SK-N-SH (cell line): ENCODE results near the gene TSPAN10.

Source experiments
- CTCF ChIP-seq: fragments of 200-600 bp; sonication (generic); IDR thresholded peaks from 2 replicates; pipeline ENCODE4 v1.6.1; 2017; ENCODE audit warnings: antibody characterized with exemption, mild to moderate bottlenecking, moderate library complexity
- ELF1 ChIP-seq: IDR thresholded peaks from 2 replicates; pipeline ENCODE4 v1.4.0; 2012
- GATA2 ChIP-seq: sonication (generic); formaldehyde crosslinking; IDR thresholded peaks from 2 replicates; pipeline ENCODE4 v1.5.0; 2020; ENCODE audit warnings: mild to moderate bottlenecking, missing genetic modification reagents
- MXI1 ChIP-seq: IDR thresholded peaks from 2 replicates; pipeline ENCODE4 v1.6.1; 2012; ENCODE audit warnings: mild to moderate bottlenecking, low read depth, low read length, improper control_type of control experiment
- POLR2AphosphoS5 ChIP-seq: IDR thresholded peaks from 2 replicates; pipeline ENCODE4 v1.6.1; 2012; ENCODE audit warnings: low read depth, low read length
- RCOR1 ChIP-seq: fragments of 150-350 bp; IDR thresholded peaks from 2 replicates; pipeline ENCODE4 v1.6.1; 2017; ENCODE audit warnings: antibody characterized with exemption, low read length
- REST ChIP-seq: IDR thresholded peaks from 2 replicates; pipeline ENCODE4 v1.6.1; 2012; ENCODE audit warnings: mild to moderate bottlenecking, low read depth, low read length, moderate library complexity
- RFX5 ChIP-seq: IDR thresholded peaks from 2 replicates; pipeline ENCODE4 v1.6.1; 2012; ENCODE audit warnings: mild to moderate bottlenecking, improper control_type of control experiment, low read length
- SIN3A ChIP-seq: IDR thresholded peaks from 2 replicates; pipeline ENCODE4 v1.6.1; 2012; ENCODE audit warnings: low read depth, mild to moderate bottlenecking, low read length, moderate library complexity, borderline replicate concordance
- TAF1 ChIP-seq: IDR thresholded peaks from 2 replicates; pipeline ENCODE4 v1.6.1; 2012; ENCODE audit warnings: low read depth, mild to moderate bottlenecking, low read length, moderate library complexity, borderline replicate concordance
- TEAD4 ChIP-seq: IDR thresholded peaks from 2 replicates; pipeline ENCODE4 v1.4.0; 2012; ENCODE audit warnings: mild to moderate bottlenecking, borderline replicate concordance; ENCODE audit not compliant: insufficient read depth
- USF1 ChIP-seq: IDR thresholded peaks from 2 replicates; pipeline ENCODE4 v1.4.0; 2012; ENCODE audit warnings: low read depth, borderline replicate concordance
- ZBTB33 ChIP-seq: IDR thresholded peaks from 2 replicates; pipeline ENCODE4 v1.4.0; 2012; ENCODE audit warnings: low read depth, borderline replicate concordance

GRCh38 chr17:81607431-81607830, 29.6 kb upstream of the TSPAN10 start:
- TF ChIP-seq ELF1: no peak
- TF ChIP-seq CTCF: no peak
- TF ChIP-seq MXI1: no peak
- no peak for TF ChIP-seq RCOR1
- TF ChIP-seq TAF1: no peak
- TF ChIP-seq RFX5: no peak
- TF ChIP-seq TEAD4: no peak
- TF ChIP-seq SIN3A: no peak
- TF ChIP-seq POLR2AphosphoS5: no peak
- no peak for TF ChIP-seq REST
- TF ChIP-seq ZBTB33: no peak
- no peak for TF ChIP-seq GATA2 (CRISPR knock-in tag)
- no peak for TF ChIP-seq USF1
